T-helper 9 cell (primary cell): ENCODE measurements around the gene CREG1.

ENCODE experiments used
- DNase-seq: peaks from one replicate; pipeline ENCODE4 v3.0.0-alpha.2; 2020

Gene CREG1

DNA sequence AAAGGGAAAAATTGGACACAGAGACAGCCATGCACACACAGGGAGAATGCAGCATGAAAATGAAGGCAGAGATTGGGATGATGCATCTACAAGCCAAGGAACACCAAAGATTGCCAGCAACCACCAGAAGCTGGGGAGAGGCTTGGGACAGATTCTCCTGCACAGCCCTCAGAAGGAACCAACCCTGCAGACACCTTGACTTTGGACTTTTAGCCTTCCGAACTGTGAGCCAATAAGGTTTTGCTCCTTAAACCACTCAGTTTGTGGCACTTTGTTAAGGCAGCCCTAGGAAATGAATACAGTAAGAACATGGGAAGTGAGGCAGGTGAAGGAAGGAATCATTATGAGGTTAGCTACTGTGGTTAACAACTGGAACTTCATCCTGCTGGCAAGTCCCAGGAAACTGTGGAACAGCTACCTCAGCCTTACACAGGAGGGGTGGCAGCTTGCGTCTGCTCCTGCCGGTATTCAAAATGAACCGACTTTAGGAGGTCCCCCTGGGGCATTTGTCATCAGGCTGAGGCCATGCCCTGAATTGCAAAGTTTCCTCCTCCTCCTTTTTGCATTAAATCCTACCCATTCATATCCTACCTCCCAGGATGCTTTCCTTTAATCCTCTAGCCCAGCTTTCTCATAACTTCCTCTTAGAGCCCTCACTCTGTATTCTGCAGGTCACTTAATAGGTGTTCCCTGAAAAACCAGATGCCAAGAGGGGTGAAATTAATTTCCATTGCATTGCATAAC is 50.7 kb downstream of the CREG1 start:
- no peak for DNase-seq

DNA sequence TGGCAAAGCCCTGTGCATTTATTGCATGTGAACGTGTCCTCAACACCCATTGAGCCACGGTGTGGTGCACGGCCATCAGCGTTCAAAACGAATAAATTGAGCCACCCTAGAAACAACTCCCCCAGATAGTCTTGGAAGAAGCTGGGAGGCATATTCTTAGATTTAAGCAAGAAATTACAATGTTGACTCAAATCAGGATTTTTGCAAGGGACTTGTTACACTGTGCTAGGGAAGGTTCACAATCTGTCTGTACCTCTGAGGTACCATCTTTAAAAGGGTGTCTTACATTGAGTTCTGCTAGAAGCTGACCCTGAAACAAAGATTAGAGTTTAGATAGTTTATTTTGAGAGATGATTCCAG is 51.4 kb downstream of the CREG1 start:
- no peak for DNase-seq

DNA sequence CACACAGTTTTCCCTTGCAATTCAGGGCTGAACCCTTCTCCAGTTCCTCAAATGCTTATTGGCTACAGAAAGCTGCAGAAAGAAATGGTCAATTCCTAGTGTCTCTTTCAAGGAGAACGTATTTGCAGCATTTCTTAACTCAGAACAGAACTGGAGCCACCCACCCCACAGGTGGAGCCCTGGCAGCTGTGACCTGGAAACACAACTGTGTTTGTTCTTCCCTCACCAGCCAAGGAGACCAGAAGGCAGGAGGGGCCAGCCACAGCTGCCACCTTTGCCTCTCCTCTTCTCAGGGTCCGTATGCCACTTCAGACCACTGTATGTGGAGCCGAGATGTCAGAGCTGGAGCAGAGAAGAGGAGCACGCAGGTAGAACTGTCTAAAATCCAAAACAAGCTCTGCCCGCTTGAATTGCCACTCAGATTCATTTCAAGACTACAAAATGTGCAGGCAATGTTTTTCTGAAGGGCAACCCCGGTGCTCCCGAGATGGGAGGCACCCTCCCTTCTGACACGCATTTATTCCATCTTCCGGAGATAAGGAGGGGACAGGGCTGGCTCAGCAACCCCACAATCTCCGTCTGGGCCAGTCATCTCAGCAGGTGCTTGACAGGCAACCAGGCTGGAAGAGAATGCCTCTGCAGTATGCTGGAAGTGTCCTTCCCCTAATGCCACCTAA is 51.9 kb downstream of the CREG1 start:
- no peak for DNase-seq

DNA sequence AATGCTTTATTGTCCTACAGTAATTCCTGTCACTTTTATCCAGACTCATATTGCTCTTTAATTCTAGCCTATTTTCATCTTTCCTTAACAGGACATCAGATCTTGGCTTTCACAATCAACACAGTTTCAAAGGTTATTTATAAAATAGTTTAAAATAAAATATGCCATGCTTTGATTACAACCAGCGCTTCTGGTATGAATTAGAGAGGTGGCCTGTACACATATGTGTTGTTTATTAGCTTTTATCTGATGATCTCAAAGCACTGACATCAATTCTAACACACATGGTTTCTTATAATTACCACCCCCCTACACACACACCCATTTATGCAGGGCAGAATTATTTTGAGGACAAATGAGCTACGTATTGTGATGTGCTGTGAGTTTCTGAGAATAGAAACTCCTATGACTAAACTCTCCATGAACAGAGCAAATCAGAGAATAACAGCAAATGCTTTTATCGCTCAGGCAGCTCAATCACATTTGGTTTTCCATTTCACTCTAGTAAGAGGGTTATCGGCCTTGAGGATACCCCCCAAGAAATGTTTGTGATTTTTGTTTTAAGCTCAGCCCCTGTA is 53.2 kb downstream of the CREG1 start:
- DNase-seq: no peak

DNA sequence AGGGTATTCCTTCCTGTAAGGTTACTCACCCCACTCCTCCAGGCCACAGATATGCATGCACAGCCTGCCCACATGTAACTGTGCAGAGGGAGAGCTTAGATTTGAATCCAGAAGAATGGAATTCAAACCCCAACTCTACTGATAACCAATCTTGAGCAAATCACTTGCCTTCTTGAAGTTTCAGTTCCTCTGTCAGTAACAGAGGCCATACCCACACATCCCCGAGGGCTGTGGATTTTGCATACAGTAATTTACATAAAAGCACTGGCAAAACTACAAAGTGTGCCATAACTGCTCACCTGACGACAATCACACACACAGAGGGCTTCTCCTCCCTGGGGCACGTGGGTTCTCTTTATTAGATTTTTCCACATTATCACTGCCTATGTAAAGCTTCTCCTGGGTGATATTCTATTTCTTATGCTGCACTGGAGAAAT is 53.9 kb downstream of the CREG1 start:
- DNase-seq: no peak

DNA sequence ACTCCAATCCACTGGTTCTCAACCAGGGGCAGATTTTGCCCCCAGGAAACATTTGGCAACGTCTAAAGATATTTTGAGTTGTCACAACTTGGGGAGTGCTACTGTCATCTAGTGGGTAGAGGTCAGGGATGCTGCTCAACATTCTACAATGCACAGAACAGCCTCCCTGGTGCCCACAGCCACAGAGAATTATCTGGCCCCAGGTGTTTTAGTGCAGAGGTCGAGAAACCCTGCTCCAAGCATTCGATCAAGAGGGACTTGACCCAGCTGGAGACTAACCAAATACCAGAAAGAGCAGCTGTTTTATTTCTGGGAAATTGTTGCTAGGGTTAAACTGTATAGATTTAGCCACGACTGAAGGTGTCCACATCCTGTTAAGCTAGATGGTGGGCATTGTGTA is 54.5 kb downstream of the CREG1 start:
- DNase-seq: no peak

DNA sequence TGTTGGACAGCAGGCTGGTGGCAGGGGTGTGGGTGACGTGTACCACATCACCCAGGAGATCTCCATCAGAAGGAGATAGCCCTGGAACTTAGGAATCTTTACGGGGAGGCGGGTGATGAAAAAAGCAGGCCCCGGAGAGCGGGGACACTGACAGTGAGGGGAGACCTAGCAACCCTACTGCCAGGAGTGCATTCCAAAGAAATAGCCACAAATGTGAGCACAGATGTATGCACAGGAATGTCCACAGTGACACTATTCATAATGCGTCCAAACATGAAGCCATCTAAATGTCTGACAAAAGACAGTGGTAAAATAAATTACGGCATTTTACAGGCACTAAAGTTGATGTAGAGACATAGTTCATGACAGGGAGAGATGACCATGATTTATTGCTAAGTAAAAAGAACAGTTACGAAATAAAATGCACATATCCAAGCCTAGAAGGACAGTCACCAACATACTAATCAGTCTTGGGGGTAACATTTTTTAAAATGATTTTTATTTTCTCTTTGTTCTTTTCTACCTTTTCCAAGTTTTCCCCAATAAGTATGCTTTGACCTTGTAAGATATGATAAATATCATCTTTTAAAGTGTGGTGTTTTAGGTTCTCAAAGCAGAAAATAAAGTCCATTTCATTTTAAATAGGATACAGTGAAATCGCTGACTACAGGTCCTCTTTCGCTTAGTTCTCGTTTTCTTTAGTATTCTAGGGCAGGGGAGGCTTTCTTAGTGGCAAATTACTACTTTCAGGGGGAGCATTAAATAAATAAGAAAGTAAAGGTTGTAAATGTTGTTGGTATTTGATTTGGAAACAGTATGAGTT is 56.6 kb downstream of the CREG1 start:
- DNase-seq: no peak

DNA sequence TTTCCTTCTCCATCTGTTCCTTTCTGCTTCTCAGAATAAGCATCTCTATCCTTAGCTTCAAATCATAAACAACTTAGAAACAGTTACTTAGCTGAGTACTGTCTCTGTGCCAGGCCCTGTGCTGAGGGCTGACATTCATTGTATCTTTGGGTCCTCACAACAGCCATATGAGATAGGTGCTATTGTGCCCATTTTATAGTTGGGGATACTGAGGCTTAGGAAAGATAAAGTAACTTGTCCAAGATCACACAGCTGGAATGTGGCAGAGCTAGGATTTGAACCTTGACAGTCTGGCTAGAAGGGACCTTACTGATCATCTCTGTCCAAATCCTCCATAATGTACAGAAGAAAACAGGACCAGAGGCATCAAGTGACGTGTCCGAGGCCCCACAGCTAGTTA is 60.2 kb downstream of the CREG1 start:
- DNase-seq: no peak

DNA sequence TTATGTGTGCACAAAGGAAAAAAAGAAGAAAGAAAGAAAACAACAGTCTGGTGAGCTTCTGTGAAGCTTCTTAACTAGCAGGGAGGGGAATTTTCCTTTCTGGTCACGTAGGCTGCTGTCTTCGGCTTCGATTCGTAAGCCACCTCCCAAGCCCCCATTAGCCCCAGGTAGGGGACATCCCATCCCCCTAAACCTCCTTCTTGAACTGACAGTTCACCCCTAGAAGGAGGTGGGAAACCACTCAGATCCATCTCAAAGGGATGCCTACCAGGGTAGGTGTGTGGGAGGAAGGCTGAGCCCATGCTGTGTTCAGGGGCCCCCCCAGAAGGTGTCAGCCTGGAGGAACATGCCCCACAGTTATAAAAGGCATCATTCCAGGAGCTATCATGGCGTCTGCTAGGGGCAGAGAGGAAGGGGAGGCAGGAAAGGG is 61.1 kb downstream of the CREG1 start:
- peak; percentile 18 for DNase-seq

DNA sequence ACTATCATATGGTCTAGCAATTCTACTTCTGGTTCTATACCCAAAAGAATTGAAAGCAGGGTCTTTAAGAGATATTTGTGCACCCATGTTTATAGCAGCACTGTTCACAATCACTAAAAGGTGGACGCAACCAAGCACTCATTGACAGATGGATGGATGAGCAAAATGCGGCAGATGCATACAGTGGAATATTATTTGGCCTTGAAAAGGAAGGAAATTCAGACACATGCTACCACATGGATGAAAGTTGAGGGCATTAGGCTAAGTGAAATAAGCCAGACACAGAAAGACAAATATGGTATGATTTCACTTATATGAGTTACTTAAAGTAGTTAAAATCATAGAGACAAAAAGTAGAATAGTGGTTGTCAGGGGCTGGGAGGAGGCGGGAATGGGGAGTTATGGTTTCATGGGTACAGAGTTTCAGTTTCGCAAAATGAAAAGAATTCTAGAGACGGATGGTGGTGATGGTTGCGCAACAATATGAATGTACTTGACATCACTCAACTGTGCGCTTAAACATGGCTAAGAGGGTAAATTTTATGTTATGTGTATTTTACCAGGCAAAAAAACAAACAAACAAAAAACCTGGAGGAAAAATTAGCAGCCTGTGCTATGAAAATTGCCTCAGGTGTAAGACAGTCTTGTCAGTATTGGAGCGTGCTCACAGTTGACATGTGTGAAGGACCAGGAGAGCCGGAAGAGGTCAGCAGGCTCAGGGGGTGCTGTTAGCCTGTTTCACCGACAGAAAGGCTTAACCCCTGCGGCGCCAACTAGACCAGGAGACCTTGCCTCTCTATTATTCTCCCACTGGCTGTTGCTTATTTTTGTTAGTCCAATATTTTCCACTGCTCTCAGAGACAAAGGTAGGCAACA is 61.7 kb downstream of the CREG1 start:
- DNase-seq: no peak
